Measurements from ENCODE around the gene GPT2. TPM values are rescaled to one million over a fixed set of nuclear protein-coding genes. Genes with fewer than 3 reads are reported as not detected.
A peak's percentile ranks its signal among the peaks of the same experiment; 100 is the strongest.

Gene GPT2
- total and polyA plus RNA-seq, 2 experiments from 2014 or later = 41.0 to 51.3 TPM

DNA sequence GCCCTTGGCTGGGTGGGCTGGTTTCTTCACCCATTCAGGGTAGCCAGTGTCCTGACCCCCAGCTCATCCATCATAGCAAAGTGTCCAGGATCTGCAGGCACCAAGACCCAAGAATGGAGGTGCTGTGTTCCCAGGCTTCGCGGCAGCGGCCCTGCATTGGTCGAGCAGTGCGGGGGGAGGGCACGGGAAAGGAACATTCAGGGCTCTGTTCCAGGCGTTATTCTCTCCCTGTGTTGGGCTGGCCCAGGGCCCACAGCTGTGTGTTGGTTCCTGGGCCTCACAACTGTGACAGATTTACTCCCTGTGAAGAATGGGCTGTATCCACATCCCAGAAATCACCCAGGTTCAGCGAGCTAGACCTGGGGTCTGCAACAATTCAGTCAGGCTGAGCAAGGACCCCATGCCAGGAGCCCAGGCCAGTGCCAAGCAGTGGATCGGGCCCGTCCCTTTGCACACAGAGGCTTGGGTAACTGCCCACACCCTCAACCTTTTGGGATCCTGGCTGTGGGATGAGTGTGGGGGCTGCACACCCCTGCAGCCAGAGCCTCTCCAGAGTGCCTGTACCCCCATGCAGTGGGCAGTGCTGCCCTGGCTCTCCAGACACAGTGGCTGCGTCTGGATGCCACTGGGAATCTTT lies 10.0 kb downstream of the GPT2 start:
- Histone ChIP-seq H3K4me2 (no peak overlapping the region), H3K79me2 (peaks cover 82% of the 10 kb centered on the region), H3K9me2 (replicated peaks; ENCODE audit: insufficient read depth) (no peaks in the 10 kb centered on the region), H2AFZ (no peak overlapping the region), H3K27ac (no peak overlapping the region), H3K4me3 (no peak overlapping the region), H3K4me1 (ENCODE audit: insufficient read depth) (peaks cover 21% of the 10 kb centered on the region), H4K20me1 (ENCODE audit: insufficient read depth, poor library complexity, severe bottlenecking) (peaks cover 46% of the 10 kb centered on the region), H3K9me3 (ENCODE audit: low read depth) (no peaks in the 10 kb centered on the region), H3K27me3 (no peaks in the 10 kb centered on the region), H3K36me3 (replicated peaks; ENCODE audit: insufficient read depth, low read depth) (no peaks in the 10 kb centered on the region)
- WGBS (ENCODE audit: low lambda C conversion rate, missing lambda C conversion rate) = 85% methylated on average over 11 of the region's 11 CpGs
- peak; percentile 24 for DNase-seq (ENCODE audit: low spot score)
- no peak for TF ChIP-seq EZH2 (IDR thresholded peaks at IDR 0.05; ENCODE audit: borderline replicate concordance)
- no peak for TF ChIP-seq EZH2phosphoT487 (IDR thresholded peaks at IDR 0.05; ENCODE audit: low read depth, severe bottlenecking, unreplicated experiment)
- TF ChIP-seq, protein P1, sequence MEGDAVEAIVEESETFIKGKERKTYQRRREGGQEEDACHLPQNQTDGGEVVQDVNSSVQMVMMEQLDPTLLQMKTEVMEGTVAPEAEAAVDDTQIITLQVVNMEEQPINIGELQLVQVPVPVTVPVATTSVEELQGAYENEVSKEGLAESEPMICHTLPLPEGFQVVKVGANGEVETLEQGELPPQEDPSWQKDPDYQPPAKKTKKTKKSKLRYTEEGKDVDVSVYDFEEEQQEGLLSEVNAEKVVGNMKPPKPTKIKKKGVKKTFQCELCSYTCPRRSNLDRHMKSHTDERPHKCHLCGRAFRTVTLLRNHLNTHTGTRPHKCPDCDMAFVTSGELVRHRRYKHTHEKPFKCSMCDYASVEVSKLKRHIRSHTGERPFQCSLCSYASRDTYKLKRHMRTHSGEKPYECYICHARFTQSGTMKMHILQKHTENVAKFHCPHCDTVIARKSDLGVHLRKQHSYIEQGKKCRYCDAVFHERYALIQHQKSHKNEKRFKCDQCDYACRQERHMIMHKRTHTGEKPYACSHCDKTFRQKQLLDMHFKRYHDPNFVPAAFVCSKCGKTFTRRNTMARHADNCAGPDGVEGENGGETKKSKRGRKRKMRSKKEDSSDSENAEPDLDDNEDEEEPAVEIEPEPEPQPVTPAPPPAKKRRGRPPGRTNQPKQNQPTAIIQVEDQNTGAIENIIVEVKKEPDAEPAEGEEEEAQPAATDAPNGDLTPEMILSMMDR (IDR thresholded peaks at IDR 0.05; ENCODE audit: poor library complexity) = no peak

DNA sequence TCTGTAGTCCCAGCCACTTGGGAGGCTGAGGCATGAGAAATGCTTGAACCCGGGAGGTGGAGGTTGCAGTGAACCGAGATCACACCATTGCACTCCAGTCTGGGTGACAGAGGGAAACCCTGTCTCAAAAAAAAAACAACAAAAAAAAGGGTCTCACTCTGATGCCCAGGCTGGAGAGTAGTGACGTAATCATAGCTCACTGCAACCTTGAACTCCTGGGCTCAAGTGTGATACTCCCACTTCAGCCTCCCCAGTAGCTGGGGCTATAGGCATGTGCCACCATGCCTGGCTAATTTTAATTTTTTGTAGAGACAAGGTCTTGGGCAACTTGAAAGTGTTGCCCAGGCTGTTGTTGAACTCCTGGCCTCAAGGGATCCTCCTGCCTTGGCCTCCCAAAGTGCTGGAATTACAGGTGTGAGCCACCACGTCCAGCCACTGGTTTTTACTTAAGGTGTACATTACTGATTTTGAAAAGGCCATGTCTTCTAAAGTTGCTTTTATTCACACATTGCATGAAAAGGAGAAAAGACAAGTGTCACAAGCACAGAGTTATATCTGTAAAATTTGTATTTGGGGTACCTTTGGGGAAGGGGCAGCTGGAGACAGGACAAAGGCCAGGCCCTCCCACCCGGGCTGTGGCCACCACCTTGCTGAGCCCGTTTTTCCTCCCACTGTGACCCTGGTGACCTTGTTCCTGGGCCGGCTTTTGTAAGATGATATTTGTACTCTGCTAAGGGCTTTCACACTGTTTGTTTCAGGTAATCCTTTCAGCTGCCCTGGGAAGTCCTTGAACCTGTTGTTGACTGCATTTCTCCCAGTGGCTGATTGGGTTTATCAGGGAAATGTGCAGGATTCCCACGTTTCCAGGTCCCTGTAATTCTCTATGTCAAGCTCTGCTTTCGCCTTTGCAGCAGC lies 11.5 kb downstream of the GPT2 start:
- Histone ChIP-seq H3K4me1 (ENCODE audit: insufficient read depth) (peaks cover 13% of the 10 kb centered on the region), H4K20me1 (ENCODE audit: insufficient read depth, poor library complexity, severe bottlenecking) (peaks cover 36% of the 10 kb centered on the region), H3K9me2 (replicated peaks; ENCODE audit: insufficient read depth) (no peaks in the 10 kb centered on the region), H3K4me3 (no peak overlapping the region), H3K27me3 (no peaks in the 10 kb centered on the region), H2AFZ (no peak overlapping the region), H3K79me2 (peaks cover 72% of the 10 kb centered on the region), H3K9me3 (ENCODE audit: low read depth) (no peaks in the 10 kb centered on the region), H3K27ac (peak overlapping the region; percentile 20), H3K4me2 (peak overlapping the region; percentile 25), H3K36me3 (replicated peaks; ENCODE audit: insufficient read depth, low read depth) (no peaks in the 10 kb centered on the region)
- DNase-seq (ENCODE audit: low spot score) = no peak
- 58% methylated on average over 9 of the region's 9 CpGs for WGBS (ENCODE audit: low lambda C conversion rate, missing lambda C conversion rate)
- TF ChIP-seq EZH2 (IDR thresholded peaks at IDR 0.05; ENCODE audit: borderline replicate concordance) = no peak
- TF ChIP-seq, protein P1 (IDR thresholded peaks at IDR 0.05; ENCODE audit: poor library complexity) = no peak
- no peak for TF ChIP-seq EZH2phosphoT487 (IDR thresholded peaks at IDR 0.05; ENCODE audit: low read depth, severe bottlenecking, unreplicated experiment)

DNA sequence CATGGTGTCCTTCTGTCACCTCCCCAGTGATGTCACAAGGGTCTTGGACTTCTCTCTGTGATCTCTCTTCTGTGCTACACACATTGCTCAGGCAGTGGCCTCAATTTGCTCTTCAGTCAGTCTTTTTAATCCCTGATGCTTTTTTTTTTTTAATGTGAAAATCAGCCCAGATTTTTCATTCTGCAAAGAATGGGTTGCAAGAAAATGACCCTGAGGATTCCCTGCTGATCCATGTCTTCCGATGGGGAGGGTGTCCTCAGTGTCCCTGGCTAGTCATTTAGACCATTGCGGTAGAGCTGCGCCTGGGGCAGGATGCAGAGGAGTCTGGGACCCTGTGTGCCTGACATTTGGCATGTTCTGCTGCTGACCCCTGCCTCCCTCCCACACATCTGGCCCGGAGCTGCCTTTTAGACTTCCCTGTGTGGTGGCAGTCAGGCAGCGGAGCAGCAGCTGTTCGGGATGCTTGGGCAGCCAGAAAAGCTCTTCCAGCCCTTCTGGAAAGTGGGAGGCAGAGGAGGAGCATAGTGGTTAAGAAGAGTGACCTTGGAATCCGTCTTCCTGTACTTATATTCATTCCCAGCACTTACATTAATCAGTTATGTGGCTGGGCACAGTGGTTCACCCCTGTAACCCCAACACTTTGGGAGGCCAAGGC lies 12.3 kb downstream of the GPT2 start:
- no peaks in the 10 kb centered on the region for H3K36me3 ChIP-seq (replicated peaks; ENCODE audit: insufficient read depth, low read depth)
- no peaks in the 10 kb centered on the region for H3K9me3 ChIP-seq (ENCODE audit: low read depth)
- no peak for DNase-seq (ENCODE audit: low spot score)
- H3K4me3 ChIP-seq = no peak overlapping the region
- peaks cover 13% of the 10 kb centered on the region for H3K4me1 ChIP-seq (ENCODE audit: insufficient read depth)
- H3K27ac ChIP-seq = no peak overlapping the region
- H2AFZ ChIP-seq = no peak overlapping the region
- TF ChIP-seq EZH2 (IDR thresholded peaks at IDR 0.05; ENCODE audit: borderline replicate concordance) (no peak), EZH2phosphoT487 (IDR thresholded peaks at IDR 0.05; ENCODE audit: low read depth, severe bottlenecking, unreplicated experiment) (no peak)
- TF ChIP-seq, protein P1 (IDR thresholded peaks at IDR 0.05; ENCODE audit: poor library complexity) = no peak
- 67% methylated on average over 7 of the region's 7 CpGs for WGBS (ENCODE audit: low lambda C conversion rate, missing lambda C conversion rate)
- H3K79me2 ChIP-seq = peaks cover 65% of the 10 kb centered on the region
- no peaks in the 10 kb centered on the region for H3K27me3 ChIP-seq
- peaks cover 33% of the 10 kb centered on the region for H4K20me1 ChIP-seq (ENCODE audit: insufficient read depth, poor library complexity, severe bottlenecking)
- no peak overlapping the region for H3K4me2 ChIP-seq
- H3K9me2 ChIP-seq (replicated peaks; ENCODE audit: insufficient read depth) = no peaks in the 10 kb centered on the region

Data from hepatocyte (in vitro differentiated cells).